Ascending aorta (tissue), 2 donors: Measurements from ENCODE around the gene EFCAB13. TPM values are rescaled to one million over a fixed set of nuclear protein-coding genes. Genes with fewer than 3 reads are reported as not detected.
"Not testable (repeated sequence)": the region's sequence is repeated elsewhere in the genome, so short reads cannot be mapped to it uniquely, and the experiment has no call there.

Source experiments
- DNase-seq, 2 donors: peaks; one replicate each; pipeline ENCODE4 v3.0.0-alpha.2; 2019; ENCODE audit warnings: low spot score in 2 of 2
- H3K27ac ChIP-seq, 2 donors: fragments of 200-600 bp; sonication (generic); one replicate each; pipeline ENCODE4 v1.5.1; 2016 to 2017; ENCODE audit warnings: mild to moderate bottlenecking in 1 of 2
- H3K27me3 ChIP-seq: fragments of 200-600 bp; sonication (generic); one replicate; pipeline ENCODE4 v1.5.1; 2017
- H3K36me3 ChIP-seq, 2 donors: fragments of 200-600 bp; sonication (generic); one replicate each; pipeline ENCODE4 v1.5.1; 2016
- H3K4me1 ChIP-seq, 2 donors: fragments of 200-600 bp; sonication (generic); one replicate each; pipeline ENCODE4 v1.5.1; 2016 to 2017; ENCODE audit warnings: mild to moderate bottlenecking in 1 of 2
- H3K4me3 ChIP-seq, 2 donors: fragments of 200-600 bp; sonication (generic); one replicate each; pipeline ENCODE4 v1.5.1; 2016 to 2017; ENCODE audit warnings: mild to moderate bottlenecking in 1 of 2
- H3K9me3 ChIP-seq, 2 donors: fragments of 200-600 bp; sonication (generic); one replicate each; pipeline ENCODE4 v1.5.1; 2016
- CTCF ChIP-seq, 3 experiments: fragments of 200-600 bp in 2 of 3; fragments of 450-650 bp in 1 of 3; sonication (generic) in 2 of 3; IDR thresholded peaks; one replicate each; pipeline ENCODE4 v1.5.1; 2016 to 2019; ENCODE audit warnings: antibody characterized with exemption in 3 of 3, mild to moderate bottlenecking in 1 of 3, moderate library complexity in 1 of 3
- intact Hi-C: fragments of 100-400 bp; cut with DNase I; formaldehyde crosslinking; loops from one replicate; pipeline ENCODE4 v1.15.1; 2023
- total RNA-seq: library from RNA; depleted of rRNA; stranded (reverse); fragments of >200 nt; gene quantifications from one replicate; pipeline ENCODE4 v1.1.0, GENCODE V29; 2016

Gene EFCAB13
- total RNA-seq, 1 donor from 2014 or later: 1.2 TPM

- Histone ChIP-seq H3K27ac (no peak overlapping the region), H3K4me1 (no peaks in the 10 kb centered on the region), H3K36me3 (peaks cover 0 to 3% of the 10 kb centered on the region in 2 donors), H3K4me3 (no peak overlapping the region), H3K9me3 (no peaks in the 10 kb centered on the region), H3K27me3 (no peaks in the 10 kb centered on the region)
- DNase-seq: no peak
- intact Hi-C loops: no loop called here
- no peak for TF ChIP-seq CTCF (IDR thresholded peaks at IDR 0.05)
Observed at GRCh38 chr17:47413872-47414271, 90.1 kb downstream of the EFCAB13 start.

GRCh38 chr17:47414612-47415011, 90.9 kb downstream of the EFCAB13 start:
- Histone ChIP-seq H3K4me1 (no peaks in the 10 kb centered on the region), H3K9me3 (no peaks in the 10 kb centered on the region), H3K36me3 (peaks cover 0 to 3% of the 10 kb centered on the region in 2 donors), H3K27me3 (no peaks in the 10 kb centered on the region), H3K4me3 (no peak overlapping the region), H3K27ac (no peak overlapping the region)
- intact Hi-C loops: no loop called here
- no peak for DNase-seq
- TF ChIP-seq CTCF (IDR thresholded peaks at IDR 0.05): no peak

DNA sequence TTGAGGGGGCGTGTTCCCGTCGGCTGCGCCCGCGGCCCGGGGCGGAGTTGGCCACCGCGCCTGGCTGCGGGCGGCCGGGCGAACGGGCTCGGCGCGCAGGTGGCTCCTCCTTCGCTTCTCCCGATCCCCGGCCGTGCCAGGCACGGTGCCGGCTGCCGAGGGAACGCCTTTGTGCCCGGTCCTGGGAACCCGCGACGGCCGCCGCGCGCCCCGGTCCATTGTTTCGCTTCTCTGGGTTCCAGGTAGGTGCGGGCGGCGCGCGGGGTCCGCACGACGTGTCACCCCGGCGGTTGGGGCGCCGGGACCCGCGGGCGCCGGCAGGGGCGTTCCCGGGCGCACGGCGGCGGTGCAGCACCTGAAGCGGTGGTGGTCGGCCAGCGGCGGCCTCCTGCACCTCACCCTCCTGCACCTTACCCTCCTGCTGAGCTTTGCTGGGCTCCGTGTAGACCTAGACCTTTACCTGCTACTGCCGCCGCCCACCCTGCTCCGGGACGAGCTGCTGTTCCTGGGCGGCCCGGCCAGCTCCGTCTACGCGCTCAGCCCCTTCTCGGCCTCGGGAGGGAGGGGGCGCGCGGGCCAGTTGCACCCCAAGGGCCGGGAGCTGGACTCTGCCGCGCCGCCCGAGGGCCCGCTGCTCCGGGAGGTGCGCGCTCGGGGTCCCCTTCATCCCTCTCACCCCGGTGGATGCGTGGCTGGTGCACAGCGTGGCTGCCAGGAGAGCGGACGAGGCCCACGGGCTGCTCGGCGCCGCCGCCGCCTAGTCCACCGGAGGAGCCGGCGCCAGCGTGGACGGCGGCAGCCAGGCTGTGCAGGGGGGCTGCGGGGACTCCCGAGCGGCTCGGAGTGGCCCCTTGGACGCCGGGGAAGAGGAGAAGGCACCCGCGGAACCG, 99.9 kb downstream of the EFCAB13 start:
- Histone ChIP-seq H3K27ac (no peak overlapping the region), H3K27me3 (no peaks in the 10 kb centered on the region), H3K4me3 (peak overlapping the region; percentile 63 to 68)

GRCh38 chr17:47425233-47425632, 101.5 kb downstream of the EFCAB13 start:
- intact Hi-C loops, H3K9me3 ChIP-seq, H3K36me3 ChIP-seq, H3K4me3 ChIP-seq, H3K27ac ChIP-seq, H3K4me1 ChIP-seq, H3K27me3 ChIP-seq, DNase-seq: not testable (repeated sequence)

More for the DNA sequence above, 99.9 kb downstream of the EFCAB13 start:
- peaks cover 0 to 4% of the 10 kb centered on the region in 2 donors for H3K36me3 ChIP-seq
- intact Hi-C loops: no loop called here
- no peak for TF ChIP-seq CTCF (IDR thresholded peaks at IDR 0.05)
- DNase-seq: no peak
- no peaks in the 10 kb centered on the region for H3K9me3 ChIP-seq
- H3K4me1 ChIP-seq: peaks cover 0 to 5% of the 10 kb centered on the region in 2 donors

DNA sequence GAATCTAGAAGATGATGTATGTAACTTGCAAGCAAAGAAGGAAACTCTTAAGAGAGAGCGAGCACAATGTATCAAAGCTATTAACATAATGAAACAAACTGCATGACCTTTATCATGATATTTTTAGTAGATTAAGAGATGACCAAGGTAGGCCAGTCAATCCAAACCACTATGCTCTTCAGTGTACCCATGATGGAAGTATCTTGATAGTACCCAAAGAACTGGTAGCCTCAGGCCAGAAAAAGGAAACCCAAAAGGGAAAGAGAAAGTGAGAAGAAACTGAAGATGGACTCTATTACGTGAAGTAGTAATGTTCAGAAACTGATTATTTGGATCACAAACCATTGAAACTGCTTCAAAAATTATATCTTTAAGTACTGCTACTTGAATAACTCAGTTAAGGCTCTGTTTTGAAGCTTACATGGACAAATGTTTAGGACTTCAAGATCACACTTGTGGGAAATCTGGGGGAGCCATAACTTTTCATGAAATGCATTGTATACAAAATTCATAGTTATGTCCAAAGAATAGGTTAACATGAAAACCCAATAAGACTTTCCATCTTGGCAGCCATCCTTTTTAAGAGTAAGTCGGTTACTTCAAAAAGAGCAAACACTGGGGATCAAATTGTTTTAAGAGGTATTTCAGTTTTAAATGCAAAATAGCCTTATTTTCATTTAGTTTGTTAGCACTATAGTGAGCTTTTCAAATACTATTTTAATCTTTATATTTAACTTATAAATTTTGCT, 102.3 kb downstream of the EFCAB13 start:
- DNase-seq, H3K9me3 ChIP-seq, H3K4me1 ChIP-seq, intact Hi-C loops, H3K27ac ChIP-seq, H3K4me3 ChIP-seq, H3K27me3 ChIP-seq, H3K36me3 ChIP-seq: not testable (repeated sequence)

- Histone ChIP-seq H3K4me1 (peaks cover 0 to 5% of the 10 kb centered on the region in 2 donors), H3K4me3 (no peak overlapping the region), H3K27me3 (no peaks in the 10 kb centered on the region), H3K36me3 (peaks cover 0 to 4% of the 10 kb centered on the region in 2 donors), H3K9me3 (no peaks in the 10 kb centered on the region), H3K27ac (no peak overlapping the region)
- no peak for TF ChIP-seq CTCF (IDR thresholded peaks at IDR 0.05)
- no peak for DNase-seq
- intact Hi-C loops: no loop called here
Observed at GRCh38 chr17:47427985-47428384, 104.2 kb downstream of the EFCAB13 start.

DNA sequence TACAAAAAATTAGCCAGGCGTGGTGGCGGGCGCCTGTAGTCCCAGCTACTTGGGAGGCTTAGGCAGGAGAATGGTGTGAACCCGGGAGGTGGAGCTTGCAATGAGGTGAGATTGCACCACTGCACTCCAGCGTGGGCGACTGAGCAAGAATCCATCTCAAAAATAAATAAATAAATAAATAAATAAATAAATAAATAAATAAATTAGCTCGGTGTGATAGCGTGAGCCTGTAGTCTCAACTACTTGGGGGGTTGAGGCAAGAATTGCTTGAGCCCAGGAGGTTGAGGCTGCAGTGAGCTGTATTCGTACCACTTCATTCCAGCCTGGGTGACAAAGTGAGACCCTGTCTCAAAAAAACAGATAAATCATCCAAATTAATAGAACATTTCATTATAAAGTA, 108.5 kb downstream of the EFCAB13 start:
- DNase-seq, H3K4me3 ChIP-seq, H3K27ac ChIP-seq, H3K9me3 ChIP-seq, H3K27me3 ChIP-seq, H3K36me3 ChIP-seq, intact Hi-C loops, H3K4me1 ChIP-seq: not testable (repeated sequence)
